Esophagus mucosa (tissue), 1 donor: ENCODE results near the gene LHX4. TPM values are rescaled to one million over a fixed set of nuclear protein-coding genes. Genes with fewer than 3 reads are reported as not detected.

Source experiments
- ATAC-seq: fragments of 200-7000 bp; cut with Tn5 transposase; one replicate; pipeline ENCODE4 v1.9.1; 2020
- total RNA-seq: library from RNA; stranded (reverse); gene quantifications from one replicate; pipeline ENCODE4 v1.2.4, GENCODE V29; 2023
- donor health status: DM: yes; HTN: yes; CAD: no.

LHX4 gene
- total RNA-seq, 1 donor from 2014 or later = 0.08 TPM

- ATAC-seq = no peak
These were observed 29.6 kb downstream of the LHX4 start for GRCh38 chr1:180259431-180260338.

GRCh38 chr1:180260541-180260940 lies 30.5 kb downstream of the LHX4 start:
- ATAC-seq = no peak

- no peak for ATAC-seq
These were observed 31.0 kb downstream of the LHX4 start for GRCh38 chr1:180261030-180261429.

- ATAC-seq = no peak
These were observed 31.6 kb downstream of the LHX4 start for GRCh38 chr1:180261524-180262155.

- ATAC-seq = no peak
These were observed 32.8 kb downstream of the LHX4 start for GRCh38 chr1:180262628-180263488.

- ATAC-seq = no peak
These were observed 34.5 kb downstream of the LHX4 start for GRCh38 chr1:180264595-180264994.

- ATAC-seq = no peak
These were observed 35.1 kb downstream of the LHX4 start for GRCh38 chr1:180265201-180265600.

- ATAC-seq = no peak
These were observed 35.8 kb downstream of the LHX4 start for GRCh38 chr1:180265871-180266270.

- ATAC-seq = no peak
These were observed 36.5 kb downstream of the LHX4 start for GRCh38 chr1:180266275-180267210.

- no peak for ATAC-seq
These were observed 37.1 kb downstream of the LHX4 start for GRCh38 chr1:180267211-180267561.

GRCh38 chr1:180267761-180268555 lies 37.9 kb downstream of the LHX4 start:
- no peak for ATAC-seq

GRCh38 chr1:180268556-180269075 lies 38.6 kb downstream of the LHX4 start:
- no peak for ATAC-seq

GRCh38 chr1:180269645-180270529 lies 39.8 kb downstream of the LHX4 start:
- no peak for ATAC-seq

- ATAC-seq = no peak
These were observed 40.6 kb downstream of the LHX4 start for GRCh38 chr1:180270530-180271271.

GRCh38 chr1:180271272-180272255 lies 41.5 kb downstream of the LHX4 start:
- ATAC-seq = no peak

- no peak for ATAC-seq
These were observed 42.3 kb downstream of the LHX4 start for GRCh38 chr1:180272395-180272794.

GRCh38 chr1:180273066-180273465 lies 43.0 kb downstream of the LHX4 start:
- no peak for ATAC-seq

GRCh38 chr1:180274221-180274620 lies 44.2 kb downstream of the LHX4 start:
- ATAC-seq = no peak
